ENCODE measurements around the gene FYB1. TPM values are rescaled to one million over a fixed set of nuclear protein-coding genes. Genes with fewer than 3 reads are reported as not detected.
"Not testable (repeated sequence)": the region's sequence is repeated elsewhere in the genome, so short reads cannot be mapped to it uniquely, and the experiment has no call there.

Gene FYB1
- total and polyA plus RNA-seq, 2 of the 4 experiments (the other 2 are of a cell fraction): not detected

GRCh38 chr5:39179561-39179960, 39.8 kb downstream of the FYB1 start:
- H3K4ac ChIP-seq (ENCODE audit: low read depth, low read length); H3K4me3 ChIP-seq (ENCODE audit: insufficient read depth, low read depth, low read length); H2BK5ac ChIP-seq (ENCODE audit: low read depth, low read length, poor library complexity, severe bottlenecking); H2AK9ac ChIP-seq (replicated peaks; ENCODE audit: low read depth, low read length, poor library complexity); H3K27ac ChIP-seq (ENCODE audit: insufficient read depth, low read length); H2AFZ ChIP-seq (replicated peaks; ENCODE audit: low read length, poor library complexity); H3K18ac ChIP-seq (ENCODE audit: low read depth, low read length); BruUV-seq (replicated peaks); H4K8ac ChIP-seq (ENCODE audit: low read depth in 2 of 2, low read length in 2 of 2); H3K9ac ChIP-seq (ENCODE audit: low read depth, low read length); intact Hi-C loops (cut with micrococcal nuclease); H2AK5ac ChIP-seq (ENCODE audit: low read depth, low read length); POLR2A ChIA-PET (ENCODE audit: unreplicated experiment); H3K23ac ChIP-seq (ENCODE audit: low read depth, low read length); H4K20me1 ChIP-seq (ENCODE audit: insufficient read depth, low read length); dilution Hi-C loops (cut with HindIII; ENCODE audit: low sequenced_read_pairs, unreplicated experiment); H3K79me1 ChIP-seq (ENCODE audit: low read depth in 1 of 2, low read length in 2 of 2); H3K56ac ChIP-seq (ENCODE audit: extremely low read depth, insufficient read depth, low read length); H3K9me3 ChIP-seq (ENCODE audit: control insufficient read depth, insufficient read depth, low read length); ATAC-seq (ENCODE audit: low read depth); H3K4me2 ChIP-seq (ENCODE audit: low read depth, low read length); H3K27me3 ChIP-seq (ENCODE audit: control insufficient read depth, insufficient read depth, low read length); DNase-seq; H4K5ac ChIP-seq (ENCODE audit: low read depth, low read length); in situ Hi-C loops (cut with MboI; ENCODE audit: low sequenced_read_pairs); H3K4me1 ChIP-seq (ENCODE audit: control insufficient read depth, insufficient read depth, low read length); H2BK20ac ChIP-seq (ENCODE audit: low read depth, low read length); H3K36me3 ChIP-seq (ENCODE audit: control insufficient read depth, insufficient read depth, low read length); H2BK15ac ChIP-seq (ENCODE audit: low read depth, low read length); H3K9me1 ChIP-seq (ENCODE audit: insufficient read depth, low read length); H3K14ac ChIP-seq (replicated peaks; ENCODE audit: low read depth, low read length); H2BK120ac ChIP-seq (ENCODE audit: low read depth, low read length); H4K91ac ChIP-seq (ENCODE audit: insufficient read depth, low read depth, low read length): not testable (repeated sequence)
- 50% methylated on average over 2 of the region's 3 CpGs; no CpG with 5 or more reads in 1 of the 2 experiments for WGBS, 2 experiments (ENCODE audit: extremely low coverage in 2 of 2, insufficient read length in 1 of 2)
- CTCF ChIA-PET: interaction anchor here (0.6 to 0.7 kb wide), 2 partner anchors 32 to 246 kb away, joined by 3 to 5 read pairs; no protein-coding TSS in a partner anchor
